Activated CD8-positive, alpha-beta memory T cell treated with anti-CD3 and anti-CD28 coated beads, Interleukin-2, amount 50 U/mL, for 1 hour (primary cell): ENCODE results near the gene ST3GAL5.
"Not testable (repeated sequence)": the region's sequence is repeated elsewhere in the genome, so short reads cannot be mapped to it uniquely, and the experiment has no call there.

Source experiments
- DNase-seq: peaks from one replicate; pipeline ENCODE4 v3.0.0-alpha.2; 2020; ENCODE audit errors: extremely low read depth

ST3GAL5 gene

DNA sequence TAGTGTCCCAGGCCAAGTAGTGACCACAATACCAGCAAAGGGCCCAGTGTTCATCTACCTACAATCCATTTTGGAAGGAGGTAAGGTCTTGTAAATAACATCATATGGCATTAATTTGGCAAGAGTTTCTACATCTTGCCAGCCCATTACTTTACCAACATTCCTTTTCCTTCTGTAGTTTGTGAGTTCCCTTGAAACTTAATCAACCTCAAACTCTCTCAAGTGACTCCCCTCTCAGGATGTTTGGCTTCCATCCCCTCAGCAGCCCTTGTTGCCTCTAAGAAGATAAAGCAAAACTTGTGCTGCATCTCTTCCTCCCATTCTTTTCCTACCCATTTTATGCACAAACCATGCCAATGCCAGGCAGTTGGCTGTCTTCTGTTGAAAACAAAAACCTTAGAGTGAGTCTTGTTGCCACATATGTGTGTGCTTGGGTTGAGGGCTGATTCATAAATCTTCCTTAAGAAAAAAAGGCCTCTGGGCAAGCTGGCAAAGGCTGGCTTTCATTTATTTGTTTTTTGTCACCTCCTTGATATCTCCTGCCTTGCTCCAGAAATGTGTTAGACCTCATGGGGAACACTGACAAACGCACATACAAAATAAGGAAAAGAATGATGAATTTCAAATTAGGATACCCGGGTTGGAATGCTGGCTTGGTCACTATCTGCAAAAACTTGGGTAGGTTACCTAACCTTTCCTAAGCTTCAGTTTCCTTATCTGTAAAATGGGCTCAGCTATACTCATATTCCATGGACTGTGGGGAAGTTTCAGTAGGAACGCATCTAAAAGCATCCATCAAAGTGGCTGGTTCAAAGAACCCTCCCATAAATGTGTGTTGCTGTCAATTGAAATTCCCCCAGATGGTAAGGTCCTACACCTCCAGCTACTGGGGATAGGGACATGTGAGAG is 29.4 kb upstream of the ST3GAL5 start:
- DNase-seq: no peak

DNA sequence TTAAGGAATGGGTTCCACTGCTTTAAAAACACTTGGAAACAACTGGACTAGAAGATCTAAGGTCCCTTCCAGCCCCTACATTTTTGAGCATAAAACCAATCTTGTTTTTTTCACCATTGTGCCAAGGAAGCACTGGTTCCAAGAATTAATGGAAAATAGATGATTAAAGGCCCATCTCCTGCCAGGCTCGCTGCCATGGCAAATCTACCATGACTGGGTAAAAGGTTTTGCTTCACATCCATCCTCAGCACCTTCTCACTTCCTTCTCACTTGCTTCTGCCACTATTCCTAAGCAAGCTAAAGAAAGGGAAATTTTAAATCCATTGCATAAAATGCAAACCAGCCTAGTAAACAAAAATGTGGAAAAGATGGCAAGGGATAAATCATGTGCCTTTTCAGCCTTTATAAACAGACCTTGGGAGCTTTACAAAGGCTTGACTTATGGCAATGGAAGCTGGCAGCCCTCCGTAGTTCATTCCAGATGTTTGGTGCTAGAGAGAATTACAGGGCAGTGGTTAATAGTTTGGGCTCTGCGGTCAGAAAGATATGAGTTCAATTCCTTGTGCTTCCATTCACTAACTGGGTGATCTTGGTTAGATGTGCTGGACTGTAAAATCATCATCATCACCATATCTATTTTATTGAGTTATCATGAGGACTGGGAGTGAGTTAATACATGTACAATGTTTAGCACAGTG is 27.0 kb upstream of the ST3GAL5 start:
- DNase-seq: no peak

DNA sequence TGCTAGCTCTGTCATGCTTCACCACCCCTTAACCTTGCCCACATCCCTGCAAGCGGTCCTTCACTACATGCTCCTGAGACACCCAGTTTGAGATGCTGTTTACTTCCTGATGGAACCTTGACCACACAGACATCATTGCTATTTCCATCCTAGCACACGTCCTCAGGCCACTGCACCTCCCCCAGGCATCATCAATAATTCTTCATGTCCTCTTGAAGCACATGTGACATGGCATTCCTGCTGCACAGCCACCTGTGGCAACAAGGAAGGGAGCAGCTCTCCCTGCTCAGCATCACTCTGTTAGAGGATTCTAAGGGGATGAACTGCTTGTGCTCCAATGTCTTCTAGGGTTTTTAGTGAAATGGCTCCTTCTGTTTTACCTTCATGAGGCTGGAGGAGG is 26.1 kb upstream of the ST3GAL5 start:
- DNase-seq: no peak

DNA sequence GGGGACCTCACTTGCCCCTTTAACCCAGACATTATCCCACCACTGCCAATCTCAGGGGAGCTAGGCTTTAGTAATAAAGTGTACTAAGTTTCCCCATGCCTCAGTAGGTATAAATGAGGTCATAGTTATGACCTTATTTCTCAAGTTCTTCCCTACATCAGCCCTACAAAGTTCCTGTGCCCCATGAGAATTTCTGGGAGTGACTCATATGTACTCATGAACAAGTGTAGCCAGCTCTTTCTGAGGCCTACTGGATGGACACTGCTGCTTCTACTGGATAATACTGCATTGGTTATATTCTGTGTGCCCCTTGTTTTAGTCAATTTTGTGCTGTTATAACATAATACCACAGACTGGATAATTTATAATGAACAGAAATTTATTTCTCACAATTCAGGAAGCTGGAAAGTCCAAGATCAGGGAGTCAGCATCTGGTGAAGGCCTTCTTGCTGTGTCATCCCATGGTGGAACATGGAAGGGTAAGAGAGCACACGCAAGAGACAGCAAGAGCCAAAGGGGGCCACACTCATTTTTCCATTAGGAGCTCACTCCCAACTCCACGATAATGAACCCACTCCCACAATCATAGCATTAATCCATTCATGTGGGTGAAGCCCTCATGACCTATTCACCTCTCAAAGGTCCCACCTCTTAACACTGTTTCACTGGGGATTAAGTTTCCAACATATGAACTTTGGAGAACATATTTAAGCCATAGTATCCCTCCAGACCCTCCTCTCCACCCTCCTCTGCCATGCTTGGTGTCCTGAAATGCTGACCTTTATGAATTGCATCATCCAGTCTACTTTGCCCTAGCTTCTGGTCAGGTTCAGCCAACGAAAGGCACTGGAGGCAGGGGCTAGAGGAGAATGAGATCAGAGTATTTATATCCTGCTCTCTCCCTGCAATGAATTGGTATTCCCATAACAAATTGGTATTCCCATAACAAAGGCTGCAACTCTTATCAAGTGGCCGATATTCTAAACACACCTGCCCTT is 25.4 kb upstream of the ST3GAL5 start:
- no peak for DNase-seq

DNA sequence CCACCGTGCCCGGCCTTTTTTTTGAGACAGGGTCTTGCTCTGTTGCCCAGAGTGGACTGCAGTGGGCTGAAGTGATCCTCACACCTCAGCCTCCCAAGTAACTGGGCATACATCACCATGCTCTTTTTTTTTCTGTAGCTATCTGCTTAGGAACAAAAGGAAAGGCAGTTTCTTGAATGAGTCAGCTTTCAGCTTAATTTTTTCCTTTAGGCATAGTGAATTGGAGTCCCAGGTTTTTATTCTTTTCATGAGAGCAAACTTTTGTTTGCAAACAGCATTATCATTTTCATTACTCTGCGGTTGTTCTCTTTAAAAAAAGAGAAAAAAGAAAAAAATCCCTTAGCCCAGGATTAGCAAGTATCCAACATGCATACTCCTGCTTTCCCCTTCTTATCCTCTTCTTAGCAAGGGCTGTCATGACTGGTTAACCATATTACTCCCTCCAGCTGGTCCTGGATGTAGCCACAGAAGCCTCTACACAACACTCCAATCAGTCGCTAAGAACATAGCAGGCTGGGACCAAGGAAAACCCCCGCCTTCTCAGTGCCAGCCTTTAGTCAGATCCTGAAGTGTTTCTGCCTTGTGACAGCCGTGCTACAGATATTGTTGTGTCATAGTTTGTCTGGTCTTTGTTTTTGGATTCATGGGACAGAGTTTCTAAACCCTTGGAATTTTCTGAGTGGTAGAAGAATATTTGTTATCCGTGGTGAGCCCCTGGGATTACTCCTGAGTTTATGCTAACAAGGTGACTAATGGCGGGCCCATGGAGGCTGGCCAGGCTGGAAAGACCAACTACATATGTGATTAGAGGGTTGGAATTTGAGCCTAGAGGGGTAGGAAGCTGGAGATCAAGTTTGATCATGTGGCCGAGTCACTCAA is 23.3 kb upstream of the ST3GAL5 start:
- DNase-seq: no peak

DNA sequence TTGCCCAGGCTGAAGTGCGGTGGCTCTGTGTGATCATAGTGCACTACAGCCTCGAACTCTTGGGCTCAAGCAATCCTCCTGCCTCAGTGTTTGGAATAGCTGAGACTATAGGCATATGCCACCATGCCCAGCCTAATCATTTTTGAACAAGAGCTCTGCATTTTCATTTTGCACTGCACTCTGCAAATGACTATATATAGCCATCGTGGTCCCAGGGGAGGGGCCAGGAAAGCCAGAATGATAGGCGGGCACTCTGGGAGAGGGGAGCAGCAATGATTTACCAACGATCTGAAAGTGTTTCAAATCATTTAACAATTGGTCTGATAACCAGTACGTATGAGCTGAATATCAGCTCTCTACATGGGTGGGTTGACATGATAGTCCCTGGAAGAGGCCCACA is 22.3 kb upstream of the ST3GAL5 start:
- DNase-seq: no peak

DNA sequence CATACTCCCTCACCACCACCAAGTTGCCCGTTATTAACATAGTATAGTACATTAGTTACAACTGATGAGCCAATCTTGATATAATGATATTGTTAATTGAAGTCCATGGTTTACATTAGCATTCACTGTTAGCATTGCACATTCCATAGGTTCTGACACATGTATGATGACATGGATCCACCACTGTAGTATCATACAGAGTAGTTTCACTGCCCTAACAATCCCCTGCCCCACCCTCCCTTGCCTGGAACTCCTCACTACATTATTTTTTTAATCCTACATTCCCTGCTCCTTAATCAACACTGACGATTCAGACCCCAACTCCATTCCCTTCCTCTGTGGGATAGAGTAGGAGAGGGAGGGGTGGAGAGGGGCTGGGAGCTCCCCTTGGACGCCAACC is 20.2 kb upstream of the ST3GAL5 start:
- DNase-seq: no peak

DNA sequence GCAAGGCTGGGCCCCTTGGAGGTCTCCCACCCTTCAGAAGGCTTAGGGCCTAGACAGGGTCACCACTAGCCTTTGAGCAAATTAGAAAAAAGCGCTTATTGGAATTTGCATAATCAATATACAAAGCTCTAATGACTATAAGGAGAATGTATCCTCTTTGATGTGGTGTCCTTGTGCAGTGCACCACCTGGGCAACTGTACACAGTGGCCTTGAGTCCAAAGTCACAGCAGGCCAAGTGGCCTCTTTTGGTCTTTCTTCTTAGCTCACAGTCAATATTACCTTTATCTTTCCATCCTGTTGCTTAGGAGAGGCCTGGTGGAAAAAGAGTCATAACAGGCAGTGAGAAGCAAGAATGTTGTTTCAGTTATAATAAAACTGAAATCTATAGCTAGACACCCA is 19.7 kb upstream of the ST3GAL5 start:
- no peak for DNase-seq

DNA sequence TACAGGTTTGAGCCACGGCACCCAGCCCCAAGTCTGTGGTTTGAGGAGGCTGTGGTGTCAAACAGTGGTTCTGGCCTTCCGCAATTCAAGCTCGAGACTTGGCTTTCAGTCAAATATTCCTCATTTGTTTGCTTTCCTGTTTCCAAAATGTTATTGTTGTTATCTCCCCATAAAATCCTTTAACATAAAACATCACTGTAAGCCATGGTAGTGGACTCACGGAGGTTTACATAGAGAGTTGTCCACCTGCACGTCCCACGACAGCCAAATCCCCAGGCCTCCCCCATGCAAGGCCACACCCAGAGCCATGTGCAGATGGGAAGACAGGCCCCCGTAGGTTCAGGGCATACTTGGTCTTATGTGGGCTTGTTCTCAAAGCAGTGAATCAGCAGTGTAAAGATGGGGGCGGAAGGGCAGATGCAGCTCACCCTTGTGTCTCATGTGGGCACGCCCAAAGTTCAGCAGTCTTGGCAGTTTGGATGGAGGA is 18.9 kb upstream of the ST3GAL5 start:
- DNase-seq: no peak

DNA sequence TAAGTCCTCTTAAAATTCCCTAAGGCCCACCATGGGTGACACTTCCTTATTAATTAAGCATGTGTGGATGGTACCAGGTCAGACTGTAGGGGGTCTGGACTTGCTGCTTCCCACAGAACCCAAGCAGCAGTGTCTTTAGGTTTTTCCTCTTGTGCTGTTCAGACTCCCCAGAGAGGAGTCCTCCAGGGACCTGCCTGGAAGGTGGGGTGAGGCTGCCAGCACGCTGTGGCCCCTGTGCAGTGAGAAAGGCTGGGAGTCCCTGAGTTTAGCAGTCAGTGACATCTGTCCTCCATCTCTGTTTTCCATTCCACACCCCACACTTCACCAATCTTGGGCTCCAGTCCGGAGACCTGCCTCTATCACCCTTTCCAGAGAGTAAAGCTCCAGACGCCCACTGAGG is 18.0 kb upstream of the ST3GAL5 start:
- no peak for DNase-seq

DNA sequence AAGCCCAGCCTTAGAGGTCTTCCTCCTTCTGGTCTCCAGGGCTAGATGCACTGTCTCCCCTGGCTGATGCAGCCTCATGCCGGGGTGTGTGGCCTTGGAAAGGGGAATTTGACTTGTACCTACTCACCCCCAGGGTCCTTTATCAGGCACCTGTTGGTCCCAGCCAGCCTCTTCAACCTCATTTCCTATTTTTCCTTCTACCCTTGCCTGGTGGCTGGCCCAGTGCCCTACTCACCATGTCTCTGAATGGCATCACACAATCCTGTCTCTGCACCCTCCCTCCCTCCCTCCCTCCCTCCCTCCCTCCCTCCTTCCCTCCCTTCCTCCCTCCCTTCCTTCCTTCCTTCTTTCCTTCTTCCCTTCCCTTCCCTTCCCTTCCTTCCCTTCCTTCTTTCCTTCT is 17.1 kb upstream of the ST3GAL5 start:
- no peak for DNase-seq

DNA sequence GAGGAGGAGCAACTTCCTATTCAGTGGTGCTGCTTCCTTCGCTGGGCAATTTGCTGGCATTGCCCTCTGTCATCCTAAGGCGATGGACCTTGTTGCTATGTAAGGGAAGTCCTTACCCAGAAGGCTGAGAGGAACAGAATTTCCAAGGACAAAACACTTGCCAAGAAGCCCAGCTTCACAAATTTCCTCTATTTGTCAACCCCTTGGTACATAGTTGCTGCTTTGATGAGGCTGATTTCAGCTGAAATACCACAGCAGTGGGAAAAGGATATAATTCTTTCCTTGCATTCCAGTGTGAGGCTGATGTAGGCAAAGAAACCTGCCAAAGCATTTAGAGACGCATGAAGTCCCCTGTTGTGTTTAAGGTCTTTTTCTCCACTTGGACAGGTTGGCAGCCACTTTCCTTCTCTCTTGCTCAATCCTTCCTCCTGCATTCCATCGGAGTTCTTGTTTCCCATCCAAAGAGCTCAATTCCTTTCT is 16.4 kb upstream of the ST3GAL5 start:
- no peak for DNase-seq

DNA sequence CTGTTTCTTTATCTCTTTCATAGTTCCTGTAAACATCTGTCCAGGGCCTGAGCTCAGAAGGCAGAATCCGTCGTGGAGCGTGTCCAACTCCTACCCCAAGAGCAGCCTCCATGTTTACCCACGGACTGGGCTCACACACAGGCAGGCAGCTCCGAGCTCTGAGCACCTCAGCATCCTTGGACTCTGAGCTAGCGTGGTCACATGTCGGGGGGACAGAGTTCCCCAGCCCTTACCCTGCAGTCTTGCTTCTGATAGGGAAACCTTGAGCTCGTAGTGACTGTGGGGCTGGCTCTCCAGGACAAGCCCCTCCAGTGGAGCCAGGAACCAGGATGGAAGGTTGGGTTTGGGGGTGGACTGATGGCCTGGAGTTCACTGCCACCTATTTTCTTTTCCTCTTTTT is 15.1 kb upstream of the ST3GAL5 start:
- no peak for DNase-seq

DNA sequence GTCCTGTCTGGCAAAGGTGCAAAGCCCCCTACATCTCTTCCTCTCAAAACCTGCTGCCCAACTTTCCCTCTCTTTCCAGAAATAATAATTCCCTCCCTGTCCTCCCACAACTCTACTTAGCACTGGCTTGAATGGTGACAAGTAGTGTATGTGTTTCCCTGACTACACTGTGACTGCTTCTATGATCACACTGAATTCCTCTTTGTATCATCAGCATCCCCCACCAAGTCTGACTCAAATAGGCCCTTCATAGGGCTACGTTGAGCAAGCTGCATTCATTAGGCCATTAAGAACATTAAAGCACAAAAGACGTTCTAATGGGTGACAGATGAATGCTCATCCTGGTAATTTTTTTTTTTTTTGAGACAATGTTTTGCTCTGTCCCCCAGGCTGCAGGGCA is 13.7 kb upstream of the ST3GAL5 start:
- no peak for DNase-seq

DNA sequence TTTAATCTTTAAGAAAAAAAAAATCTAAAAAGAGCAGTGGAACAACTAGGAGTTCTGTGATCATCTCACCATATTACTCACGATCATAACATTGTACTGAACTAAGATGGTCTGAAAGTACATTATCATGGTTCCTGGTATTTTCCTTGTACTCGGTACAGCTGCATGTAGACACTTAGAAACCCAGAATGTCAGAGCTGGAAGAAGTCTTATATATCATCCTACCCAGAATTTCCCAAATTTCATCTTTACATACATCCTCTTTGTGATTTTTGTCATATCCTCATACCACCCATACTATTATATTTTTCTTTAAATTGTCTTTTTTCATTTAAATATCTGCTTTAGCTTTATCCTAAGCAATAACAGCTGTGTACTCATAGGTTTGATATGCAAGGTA is 12.4 kb upstream of the ST3GAL5 start:
- DNase-seq: no peak

DNA sequence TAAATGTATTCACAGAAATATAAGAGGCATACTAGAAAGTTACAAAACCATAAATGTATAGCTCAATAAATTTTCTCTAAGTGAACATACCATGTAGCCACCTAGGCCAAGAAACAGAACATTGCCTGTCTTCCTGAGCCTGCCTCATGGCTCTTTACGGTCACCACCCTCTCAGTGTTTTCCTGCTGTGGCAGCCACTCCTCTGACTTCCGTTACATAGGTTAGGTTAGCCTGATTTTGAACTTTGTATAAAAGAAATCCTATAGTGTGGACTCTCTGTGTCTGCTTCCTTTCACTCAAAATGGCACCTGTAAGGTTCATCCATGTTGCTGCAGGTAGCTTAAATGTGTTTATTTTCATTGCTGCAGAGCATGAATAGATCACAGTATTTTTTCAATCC is 11.6 kb upstream of the ST3GAL5 start:
- DNase-seq: no peak

DNA sequence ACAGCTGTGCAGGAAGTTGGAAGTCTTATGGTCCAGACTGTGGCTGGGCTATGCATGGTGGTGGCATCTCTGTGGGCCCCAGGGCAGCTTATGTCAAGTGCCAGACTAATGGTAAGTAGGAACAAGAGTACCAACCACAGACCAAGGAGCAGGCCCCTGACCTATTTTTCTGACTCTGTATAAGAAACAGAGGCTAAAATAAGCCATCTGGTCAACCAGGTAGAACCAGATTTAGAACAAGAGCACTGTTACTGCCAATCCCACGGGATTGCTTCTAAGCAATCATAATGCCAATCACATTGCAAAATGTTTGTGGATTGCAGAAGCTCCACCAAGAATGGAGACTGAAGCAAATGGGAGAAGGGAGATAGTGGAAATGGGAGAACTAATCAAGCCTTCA is 11.1 kb upstream of the ST3GAL5 start:
- DNase-seq: no peak

DNA sequence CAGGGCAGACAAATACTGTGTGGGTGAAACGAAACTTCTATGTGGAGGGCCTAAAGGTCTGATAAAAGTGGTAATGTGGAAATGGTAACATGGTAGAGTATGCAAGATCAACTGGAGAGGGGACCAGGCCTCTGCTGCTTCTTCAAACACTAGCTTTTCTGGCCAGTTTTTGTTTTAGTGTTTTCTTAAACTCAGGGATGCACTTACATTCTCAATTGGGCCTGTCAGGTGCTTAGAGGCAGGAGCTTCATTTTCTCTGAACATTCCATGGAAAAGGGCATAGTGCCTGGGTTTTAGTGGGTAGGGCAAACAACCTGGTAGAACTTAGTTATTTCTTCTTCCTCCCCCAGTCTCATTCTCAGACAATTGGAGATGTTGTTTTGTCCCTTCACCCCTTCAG is 10.5 kb upstream of the ST3GAL5 start:
- no peak for DNase-seq

DNA sequence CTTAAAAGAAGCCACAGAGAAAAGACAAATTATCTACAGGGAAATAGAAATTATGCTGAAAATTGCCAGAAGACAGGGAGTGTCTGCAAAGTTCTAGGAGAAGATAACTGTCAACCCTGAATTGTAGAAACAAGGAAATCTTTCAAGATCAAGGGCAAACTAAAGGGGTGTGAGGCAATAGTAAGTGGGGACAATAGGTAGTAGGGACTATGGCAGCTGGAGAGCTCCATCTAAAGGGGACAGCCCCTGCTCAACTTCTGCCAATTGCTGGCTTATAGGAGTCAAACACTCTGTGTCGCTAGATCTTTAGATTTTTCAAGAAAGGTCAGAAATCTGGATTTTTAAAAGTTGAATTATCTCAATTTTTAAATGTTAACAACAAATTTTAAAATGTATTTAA is 10.1 kb upstream of the ST3GAL5 start:
- DNase-seq: no peak

DNA sequence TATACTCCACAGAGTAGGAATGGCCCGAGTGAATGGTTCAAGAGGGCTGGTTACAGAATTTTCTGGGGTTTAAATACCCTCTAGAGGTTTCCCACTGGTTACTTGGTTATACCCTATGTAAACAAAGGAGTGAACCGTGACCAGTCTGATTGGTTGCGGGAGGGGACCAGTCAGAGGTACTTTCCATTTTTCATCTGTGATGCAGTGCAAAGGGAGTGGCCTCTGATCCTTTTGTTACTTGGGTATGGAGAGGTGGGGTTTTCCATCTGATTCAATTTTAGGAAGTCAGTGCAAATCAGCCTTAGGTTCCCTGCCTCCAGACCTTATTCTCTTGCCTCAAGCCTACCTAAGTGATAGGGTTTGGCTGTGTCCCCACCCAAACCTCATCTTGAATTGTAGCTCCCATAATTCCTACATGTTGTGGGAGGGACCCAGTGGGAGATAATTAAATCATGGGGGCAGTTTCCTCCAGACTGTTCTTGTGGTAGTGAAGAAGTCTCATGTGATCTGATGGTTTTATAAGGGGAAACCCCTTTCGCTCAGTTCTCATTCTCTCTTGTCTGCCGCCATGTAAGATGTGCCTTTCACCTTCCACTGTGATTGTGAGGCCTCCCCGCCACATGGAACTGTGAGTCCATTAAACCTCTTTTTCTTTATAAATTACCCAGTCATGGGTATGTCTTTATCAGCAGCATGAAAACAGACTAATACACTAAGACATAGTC is 5.9 kb upstream of the ST3GAL5 start:
- not testable (repeated sequence) for DNase-seq
